ENCODE measurements around the gene APOBEC3H. TPM values are rescaled to one million over a fixed set of nuclear protein-coding genes. Genes with fewer than 3 reads are reported as not detected.

The APOBEC3H gene
- total RNA-seq, 1 donor from 2014 or later, result not detected

GRCh38 chr22:39081598-39081997 lies 15.4 kb upstream of the APOBEC3H start:
- DNase-seq, result no peak

DNA sequence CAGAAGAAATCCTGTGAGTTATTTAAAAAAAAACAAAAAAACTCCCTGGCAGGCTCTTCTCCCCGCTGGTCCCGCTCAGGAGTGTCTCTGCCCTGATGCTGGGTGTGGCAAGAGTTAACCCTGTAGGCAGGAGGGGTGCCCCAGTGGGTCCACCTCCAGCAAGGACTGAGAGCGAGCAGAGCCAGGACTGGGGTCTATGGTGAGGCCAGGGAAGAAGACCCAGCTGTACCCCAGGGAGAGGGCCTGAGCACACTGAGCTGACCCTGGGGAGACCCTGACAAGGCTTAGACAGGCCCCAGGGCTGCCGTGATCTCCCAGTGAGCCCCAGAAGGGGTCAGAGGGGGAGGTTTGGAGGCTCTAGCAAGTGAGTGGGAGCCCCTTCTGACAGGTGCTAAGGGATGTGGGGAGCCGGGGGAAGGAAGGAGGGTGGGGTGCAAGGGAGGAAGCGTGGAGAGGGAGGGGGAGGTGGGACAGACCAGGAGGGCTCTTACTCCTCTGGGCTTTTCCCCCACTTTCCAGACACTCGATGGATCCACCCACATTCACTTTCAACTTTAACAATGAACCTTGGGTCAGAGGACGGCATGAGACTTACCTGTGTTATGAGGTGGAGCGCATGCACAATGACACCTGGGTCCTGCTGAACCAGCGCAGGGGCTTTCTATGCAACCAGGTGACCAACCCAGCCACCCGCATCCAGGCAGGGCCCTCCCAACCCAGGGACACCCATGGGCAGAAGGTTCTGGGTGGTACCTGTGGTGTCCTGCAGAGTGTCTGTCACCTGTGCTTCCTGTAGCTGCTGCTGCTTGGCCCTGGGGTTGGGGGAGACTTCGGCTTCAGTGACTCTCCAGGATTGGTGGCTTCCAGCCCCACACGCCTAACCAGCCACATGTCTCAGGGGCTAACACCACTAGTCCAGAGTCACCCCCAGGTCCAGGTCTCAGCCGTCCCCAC lies 13.6 kb upstream of the APOBEC3H start:
- DNase-seq, result no peak

- DNase-seq, result no peak
Measured at GRCh38 chr22:39084666-39085065, 12.4 kb upstream of the APOBEC3H start.

DNA sequence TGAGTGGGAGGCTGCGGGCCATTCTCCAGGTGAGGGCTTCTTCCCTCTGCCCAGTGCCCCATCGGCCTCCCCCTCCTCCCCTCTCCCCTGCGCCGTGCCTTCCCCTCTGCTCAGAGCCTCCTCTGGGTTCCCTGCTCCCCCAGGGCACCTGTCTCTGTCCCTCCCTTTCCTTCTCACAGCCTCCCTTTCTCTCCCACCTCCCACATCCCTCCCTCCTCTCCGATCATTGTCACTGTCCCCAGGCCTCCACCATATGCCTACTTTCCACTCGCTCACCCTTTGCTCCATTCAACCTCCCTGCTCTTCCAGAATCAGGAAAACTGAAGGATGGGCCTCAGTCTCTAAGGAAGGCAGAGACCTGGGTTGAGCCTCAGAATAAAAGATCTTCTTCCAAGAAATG lies 9.9 kb upstream of the APOBEC3H start:
- no peak for DNase-seq

- DNase-seq, result no peak
Measured at GRCh38 chr22:39087881-39088684, 9.0 kb upstream of the APOBEC3H start.

GRCh38 chr22:39088685-39089032 lies 8.4 kb upstream of the APOBEC3H start:
- DNase-seq, result no peak

DNA sequence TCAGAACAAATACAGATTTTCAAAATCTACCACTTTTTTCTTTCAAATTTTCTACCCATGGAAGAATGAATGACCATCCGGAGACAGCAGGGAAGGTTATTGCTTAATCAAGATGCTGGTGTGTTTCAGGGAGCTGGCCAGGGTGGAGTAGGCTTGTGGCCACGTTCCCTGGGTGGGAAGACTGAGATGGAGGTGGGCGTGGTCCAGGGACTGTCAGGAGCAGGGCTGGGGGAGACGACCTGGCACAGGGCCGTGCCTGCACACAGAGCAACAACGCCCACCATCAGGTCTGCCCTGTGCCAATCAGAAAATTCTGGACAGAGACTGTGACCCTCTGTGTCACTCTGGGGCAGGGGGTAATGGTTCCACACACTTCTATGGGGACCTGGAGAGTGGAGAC lies 7.1 kb upstream of the APOBEC3H start:
- DNase-seq, result no peak

GRCh38 chr22:39090426-39091064 lies 6.5 kb upstream of the APOBEC3H start:
- DNase-seq, result no peak

GRCh38 chr22:39091126-39092081 lies 5.6 kb upstream of the APOBEC3H start:
- no peak for DNase-seq

GRCh38 chr22:39092111-39092862 lies 4.8 kb upstream of the APOBEC3H start:
- no peak for DNase-seq

GRCh38 chr22:39094717-39095389 lies 2.2 kb upstream of the APOBEC3H start:
- no peak for DNase-seq

DNA sequence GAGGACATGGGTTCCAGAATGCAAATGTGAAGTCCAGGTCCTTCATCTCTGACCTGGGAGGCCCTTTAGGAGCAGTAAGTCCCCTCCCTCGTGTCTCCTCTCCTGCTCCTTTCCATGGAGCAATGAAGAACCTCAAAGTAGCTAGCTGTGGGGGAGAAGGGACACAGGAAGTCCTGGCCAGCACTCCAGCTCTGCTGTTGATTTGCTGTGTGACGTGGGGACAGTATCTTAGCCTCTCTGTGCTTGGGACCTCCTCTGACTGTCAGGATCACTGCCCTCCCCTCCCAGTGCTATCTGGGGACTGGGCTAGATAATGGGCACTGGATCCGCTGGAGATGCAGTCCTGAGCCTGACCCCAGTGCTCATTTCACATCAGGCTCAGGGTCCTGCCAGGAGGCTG lies 1.1 kb upstream of the APOBEC3H start:
- no peak for DNase-seq

DNA sequence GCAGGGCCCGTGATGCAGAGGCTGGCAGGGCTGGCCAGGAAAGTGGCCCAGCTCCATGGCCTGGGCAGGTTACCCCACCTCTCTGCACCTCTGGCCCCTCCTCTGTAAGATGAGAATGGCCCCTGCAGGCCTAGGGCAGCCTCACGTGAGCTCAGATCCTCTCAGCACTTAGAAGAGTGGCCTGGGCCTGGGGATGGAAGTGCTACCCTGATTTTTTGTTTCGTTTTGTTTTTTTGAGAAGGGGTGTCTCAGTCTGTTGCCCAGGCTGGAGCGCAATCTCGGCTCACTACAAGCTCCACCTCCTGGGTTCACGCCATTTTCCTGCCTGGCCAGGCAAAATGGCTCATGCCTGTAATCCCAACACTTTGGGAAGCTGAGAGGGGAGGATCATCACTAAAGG lies 982 bp downstream of the APOBEC3H start:
- DNase-seq, result no peak

DNA sequence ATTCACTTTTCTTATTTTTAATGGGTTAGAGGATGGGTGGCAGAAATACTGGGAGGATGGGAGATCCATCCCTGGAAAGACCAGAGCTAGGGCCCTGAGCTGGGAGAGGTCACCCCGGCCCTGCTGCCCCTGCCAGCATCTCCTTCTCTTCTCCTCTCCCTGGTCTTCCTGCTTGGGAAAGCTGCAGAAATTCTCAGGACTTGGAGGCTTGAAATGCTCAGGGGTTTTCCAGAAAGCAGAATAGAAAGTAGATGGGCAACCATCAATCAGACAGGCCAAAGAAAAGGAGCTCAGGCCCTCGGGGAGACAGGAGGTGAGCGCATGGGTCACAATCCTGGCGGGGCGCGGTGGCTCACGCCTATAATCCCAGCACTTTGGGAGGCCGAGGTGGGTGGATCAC lies 1.5 kb downstream of the APOBEC3H start:
- no peak for DNase-seq

- no peak for DNase-seq
Measured at GRCh38 chr22:39101226-39101625, 4.2 kb downstream of the APOBEC3H start.

DNA sequence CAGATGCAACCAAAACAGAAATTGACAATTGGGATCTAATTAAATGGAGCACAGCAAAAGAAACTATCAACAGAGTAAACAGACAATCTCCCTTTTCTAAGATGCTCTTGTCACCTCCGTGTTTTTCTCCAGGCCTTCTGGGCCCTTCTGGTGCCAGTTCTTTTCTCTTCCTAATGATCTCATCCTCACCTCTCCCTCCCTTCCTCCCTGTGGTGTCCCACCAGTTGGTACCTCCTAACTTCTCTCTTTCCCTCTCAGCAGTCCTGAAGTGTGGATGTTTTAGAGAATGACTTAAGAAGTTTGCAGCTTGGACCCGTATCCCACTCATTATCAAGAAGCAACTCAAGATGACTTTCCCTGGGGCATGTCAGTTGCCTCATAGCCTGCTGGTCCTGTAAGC lies 6.4 kb downstream of the APOBEC3H start:
- DNase-seq, result no peak

- no peak for DNase-seq
Measured at GRCh38 chr22:39106326-39106725, 9.3 kb downstream of the APOBEC3H start.

- no peak for DNase-seq
Measured at GRCh38 chr22:39108487-39108886, 11.4 kb downstream of the APOBEC3H start.

GRCh38 chr22:39109361-39109760 lies 12.3 kb downstream of the APOBEC3H start:
- DNase-seq, result no peak

GRCh38 chr22:39110631-39111561 lies 13.9 kb downstream of the APOBEC3H start:
- DNase-seq, result no peak

Data from dermis blood vessel endothelial cell (primary cell).